A673 (cell line): Measurements from ENCODE around the gene GPATCH11. TPM values are rescaled to one million over a fixed set of nuclear protein-coding genes. Genes with fewer than 3 reads are reported as not detected.

ENCODE experiments used
- BruUV-seq: library from RNA; stranded (reverse); fragments of 400-500 nt; replicated peaks from 2 replicates; lab custom pipeline; 2021; lab: Mats Ljungman, UMichigan
- CTCF ChIA-PET: fragments of 300-600 bp; sonication (Branson Sonifier 250); formaldehyde crosslinking; loops from one replicate; lab custom pipeline; 2022; ENCODE audit warnings: antibody characterized with exemption; lab: Charles Lee
- POLR2A ChIA-PET: fragments of 300-600 bp; sonication (Branson Sonifier 250); formaldehyde crosslinking; loops from one replicate; lab custom pipeline; 2022; ENCODE audit warnings: antibody characterized with exemption; ENCODE audit not compliant: low non-redundant PET; lab: Charles Lee
- DNase-seq: peaks from one replicate; pipeline ENCODE4 v3.0.0-alpha.2; 2015; ENCODE audit warnings: low spot score
- H3K27ac ChIP-seq: fragments of 200-600 bp; sonication (generic); 2 replicates; pipeline ENCODE4 v1.5.1; 2016; ENCODE audit warnings: mixed run types, low read depth, mild to moderate bottlenecking, mixed read lengths, antibody characterized with exemption, low read length; ENCODE audit not compliant: poor library complexity, severe bottlenecking
- H3K27me3 ChIP-seq: fragments of 200-600 bp; sonication (generic); replicated peaks from 2 replicates; pipeline ENCODE4 v1.6.1; 2017; ENCODE audit warnings: mixed run types, low read depth, mild to moderate bottlenecking, mixed read lengths, antibody characterized with exemption, low read length; ENCODE audit not compliant: insufficient read depth, poor library complexity
- H3K36me3 ChIP-seq: fragments of 200-600 bp; sonication (generic); 2 replicates; pipeline ENCODE4 v1.6.1; 2016; ENCODE audit warnings: mixed run types, mild to moderate bottlenecking, mixed read lengths, antibody characterized with exemption, low read length; ENCODE audit not compliant: insufficient read depth, poor library complexity, severe bottlenecking
- H3K4me1 ChIP-seq: fragments of 200-600 bp; sonication (generic); 2 replicates; pipeline ENCODE4 v1.6.1; 2017; ENCODE audit warnings: mixed run types, mild to moderate bottlenecking, mixed read lengths, antibody characterized with exemption, low read length; ENCODE audit not compliant: insufficient read depth, poor library complexity, severe bottlenecking
- H3K4me3 ChIP-seq: fragments of 200-600 bp; sonication (generic); 2 replicates; pipeline ENCODE4 v1.5.1; 2016; ENCODE audit warnings: low read depth, mixed run types, mild to moderate bottlenecking, mixed read lengths, low read length; ENCODE audit not compliant: poor library complexity, severe bottlenecking
- H3K9me3 ChIP-seq: fragments of 200-600 bp; sonication (generic); 2 replicates; pipeline ENCODE4 v1.6.1; 2016; ENCODE audit warnings: mixed run types, low read depth, mild to moderate bottlenecking, mixed read lengths, antibody characterized with exemption, low read length; ENCODE audit not compliant: poor library complexity, severe bottlenecking
- CTCF ChIP-seq: fragments of 300-800, 200-600 bp; sonication (generic); conservative IDR thresholded peaks from 2 replicates; pipeline ENCODE4 v1.5.1; 2017; ENCODE audit warnings: low read depth, mild to moderate bottlenecking, antibody characterized with exemption, low read length, moderate library complexity, mixed read lengths
- EZH2 ChIP-seq: fragments of 200-600 bp; sonication (generic); IDR thresholded peaks from 2 replicates; pipeline ENCODE4 v1.6.1; 2017; ENCODE audit warnings: borderline replicate concordance, low read depth, mild to moderate bottlenecking, mixed read lengths, antibody characterized with exemption, low read length; ENCODE audit not compliant: poor library complexity, severe bottlenecking
- intact Hi-C: fragments of 100-400 bp; cut with micrococcal nuclease; formaldehyde crosslinking; loops from one replicate; pipeline ENCODE4 v1.10.0; 2022; ENCODE audit not compliant: unreplicated experiment
- total RNA-seq: library from RNA; stranded (reverse); gene quantifications from 2 replicates; pipeline ENCODE4 v1.2.3, GENCODE V29; 2021

The GPATCH11 gene
- total RNA-seq, 1 experiment from 2014 or later, result 15.6 TPM

GRCh38 chr2:37132914-37133313, 48.6 kb downstream of the GPATCH11 start:
- BruUV-seq, result no TSS peak
- peaks cover 44% of the 10 kb centered on the region for H3K36me3 ChIP-seq
- intact Hi-C loops, result no loop called here
- POLR2A ChIA-PET, result no interaction called here
- no peak overlapping the region for H3K27ac ChIP-seq
- no peaks in the 10 kb centered on the region for H3K27me3 ChIP-seq
- no peak for TF ChIP-seq CTCF
- DNase-seq, result no peak
- CTCF ChIA-PET, result no interaction called here
- no peaks in the 10 kb centered on the region for H3K9me3 ChIP-seq
- H3K4me1 ChIP-seq, result no peaks in the 10 kb centered on the region
- no peak overlapping the region for H3K4me3 ChIP-seq

GRCh38 chr2:37142546-37142945, 58.2 kb downstream of the GPATCH11 start:
- TF ChIP-seq CTCF (no peak), EZH2 (no peak)
- H3K4me1 ChIP-seq, result no peaks in the 10 kb centered on the region
- no peak overlapping the region for H3K27ac ChIP-seq
- intact Hi-C loops, result no loop called here
- no peaks in the 10 kb centered on the region for H3K9me3 ChIP-seq
- ChIA-PET POLR2A (no interaction called here), CTCF (no interaction called here)
- DNase-seq, result no peak
- no TSS peak for BruUV-seq
- peaks cover 36% of the 10 kb centered on the region for H3K36me3 ChIP-seq
- no peak overlapping the region for H3K4me3 ChIP-seq
- no peaks in the 10 kb centered on the region for H3K27me3 ChIP-seq

GRCh38 chr2:37143974-37144373, 59.7 kb downstream of the GPATCH11 start:
- H3K27ac ChIP-seq, result no peak overlapping the region
- H3K27me3 ChIP-seq, result no peaks in the 10 kb centered on the region
- ChIA-PET CTCF (no interaction called here), POLR2A (no interaction called here)
- intact Hi-C loops, result no loop called here
- BruUV-seq, result no TSS peak
- no peaks in the 10 kb centered on the region for H3K9me3 ChIP-seq
- peaks cover 34% of the 10 kb centered on the region for H3K36me3 ChIP-seq
- no peaks in the 10 kb centered on the region for H3K4me1 ChIP-seq
- no peak overlapping the region for H3K4me3 ChIP-seq
- no peak for DNase-seq
- TF ChIP-seq CTCF (no peak), EZH2 (no peak)
